Keratinocyte (primary cell): ENCODE results near the gene ATE1. TPM values are rescaled to one million over a fixed set of nuclear protein-coding genes. Genes with fewer than 3 reads are reported as not detected.

Experiments used
- DNase-seq: peaks from one replicate; pipeline ENCODE4 v3.0.0-alpha.2; 2011; ENCODE audit warnings: low read depth, missing footprints, low spot score
- FAIRE-seq: peaks from 2 replicates; lab custom pipeline; 2011; peaks lifted over from hg19 to GRCh38; lab: Jason Lieb, UNC
- H2AFZ ChIP-seq: 2 replicates; pipeline ENCODE4 v1.6.0; 2012; ENCODE audit warnings: low read length, control low read depth, inconsistent platforms; ENCODE audit not compliant: control insufficient read depth
- H3K27ac ChIP-seq: 2 replicates; pipeline ENCODE4 v1.5.1; 2011; ENCODE audit warnings: low read length; ENCODE audit not compliant: control insufficient read depth, insufficient read depth
- H3K27me3 ChIP-seq: 3 replicates; pipeline ENCODE4 v1.6.0; 2011; ENCODE audit warnings: low read length; ENCODE audit not compliant: control insufficient read depth, insufficient read depth; ENCODE audit errors: extremely low read depth
- H3K36me3 ChIP-seq, 2 experiments: 2 replicates in 1 of 2; 3 replicates in 1 of 2; pipeline ENCODE4 v1.5.1; 2011; ENCODE audit warnings: low read length in 2 of 2, mild to moderate bottlenecking in 1 of 2; ENCODE audit not compliant: control insufficient read depth in 2 of 2, insufficient read depth in 2 of 2; ENCODE audit errors: extremely low read depth in 1 of 2
- H3K4me1 ChIP-seq: 3 replicates; pipeline ENCODE4 v1.5.1; 2011; ENCODE audit warnings: low read length; ENCODE audit not compliant: control insufficient read depth, insufficient read depth; ENCODE audit errors: extremely low read depth
- H3K4me2 ChIP-seq: 3 replicates; pipeline ENCODE4 v1.6.0; 2011; ENCODE audit warnings: low read depth, low read length; ENCODE audit not compliant: control insufficient read depth, insufficient read depth; ENCODE audit errors: extremely low read depth
- H3K4me3 ChIP-seq, 3 experiments: fragments of 200-600 bp in 1 of 3; sonication (generic) in 1 of 3; 2 replicates in 2 of 3; 3 replicates in 1 of 3; pipeline ENCODE4 v1.5.1; 2011 to 2016; ENCODE audit warnings: low read length in 3 of 3, mild to moderate bottlenecking in 3 of 3, control low read depth in 2 of 3, inconsistent platforms in 1 of 3, low read depth in 1 of 3, mixed read lengths in 1 of 3, mixed run types in 1 of 3, moderate library complexity in 1 of 3; ENCODE audit not compliant: control insufficient read depth in 2 of 3, insufficient read depth in 2 of 3; ENCODE audit errors: extremely low read depth in 1 of 3
- H3K79me2 ChIP-seq: 2 replicates; pipeline ENCODE4 v1.6.0; 2012; ENCODE audit warnings: low read length; ENCODE audit not compliant: control insufficient read depth, insufficient read depth
- H3K9ac ChIP-seq: 3 replicates; pipeline ENCODE4 v1.6.0; 2011; ENCODE audit warnings: low read length; ENCODE audit not compliant: control insufficient read depth, insufficient read depth; ENCODE audit errors: extremely low read depth
- H3K9me1 ChIP-seq: 3 replicates; pipeline ENCODE4 v1.6.0; 2011; ENCODE audit warnings: low read length; ENCODE audit not compliant: control insufficient read depth, insufficient read depth; ENCODE audit errors: extremely low read depth
- H3K9me3 ChIP-seq: 2 replicates; pipeline ENCODE4 v1.5.1; 2012; ENCODE audit warnings: low read depth, low read length; ENCODE audit not compliant: control insufficient read depth
- H4K20me1 ChIP-seq: 3 replicates; pipeline ENCODE4 v1.6.0; 2011; ENCODE audit warnings: low read length; ENCODE audit not compliant: control insufficient read depth, insufficient read depth; ENCODE audit errors: extremely low read depth
- CTCF ChIP-seq, 3 experiments: IDR thresholded peaks in 1 of 3; conservative IDR thresholded peaks in 1 of 3; optimal IDR thresholded peaks in 1 of 3; 2 replicates in 2 of 3; 3 replicates in 1 of 3; pipeline versions ENCODE3 to v1.5.1; 2011; ENCODE audit warnings: low read length in 3 of 3, mild to moderate bottlenecking in 3 of 3, moderate library complexity in 2 of 3, control low read depth in 1 of 3, inconsistent platforms in 1 of 3; ENCODE audit not compliant: insufficient read depth in 2 of 3; ENCODE audit errors: extremely low read depth in 1 of 3
- EZH2 ChIP-seq: IDR thresholded peaks from one replicate; pipeline ENCODE4 v1.6.1; 2012; ENCODE audit warnings: inconsistent platforms, mild to moderate bottlenecking, low read length, moderate library complexity
- dilution Hi-C: fragments of 300-500 bp; cut with MboI; formaldehyde crosslinking; loops from one replicate; pipeline ENCODE4 v1.7.0; 2020; ENCODE audit warnings: low sequenced_read_pairs; ENCODE audit not compliant: extremely low pct_ligation_motif_present
- polyA minus RNA-seq, 3 experiments: library from RNA; depleted of rRNA, polyadenylated mRNA; stranded (reverse); fragments of >200 nt; gene quantifications; 1 replicate in 1 of 3; 2 replicates in 1 of 3; 3 replicates in 1 of 3; pipeline ENCODE4 v1.2.3, GENCODE V29; 2011
- polyA plus RNA-seq, 5 experiments: library from polyadenylated mRNA; depleted of rRNA in 3 of 5; stranded (reverse) in 3 of 5; stranded (forward) in 1 of 5; unstranded in 1 of 5; fragments of >200 nt; gene quantifications; 1 replicate in 1 of 5; 2 replicates in 3 of 5; 3 replicates in 1 of 5; pipeline versions ENCODE4 v1.2.1 to v1.2.3, GENCODE V29; 2011 to 2012; ENCODE audit warnings: missing spikeins in 2 of 5, low read depth in 1 of 5, low replicate concordance in 1 of 5

Gene ATE1
- polyA plus RNA-seq (10.2 to 14.9 TPM (median 12.2 TPM) in 3 replicates), polyA minus RNA-seq (10.0 to 26.2 TPM (median 19.0 TPM) in 3 replicates)
- 6.6 TPM for polyA plus RNA-seq (2011; ENCODE audit: low read depth)
- polyA plus RNA-seq (2011; cell fraction: cytosol; rRNA removed) = 8.4 and 12.3 TPM in 2 replicates
- polyA plus RNA-seq (2011; cell fraction: nucleus; rRNA removed) = 9.5 and 10.4 TPM in 2 replicates
- polyA plus RNA-seq (2012; ENCODE audit: low replicate concordance) = 7.7 and 11.9 TPM in 2 replicates
- 13.8 TPM for polyA minus RNA-seq (2011; cell fraction: cytosol; rRNA and poly(A)+ RNA removed)
- 17.8 and 19.5 TPM in 2 replicates for polyA minus RNA-seq (2011; cell fraction: nucleus; rRNA and poly(A)+ RNA removed)

GRCh38 chr10:121927841-121928527 is at the start of gene ATE1:
ATE1 (minus strand) TSS chr10:121928031; CDS start chr10:121927949, 82 bp downstream.
- H3K9me3 ChIP-seq = no peaks in the 10 kb centered on the region
- H3K4me1 ChIP-seq = peaks cover 21% of the 10 kb centered on the region
- FAIRE-seq (no peak), DNase-seq (peak; percentile 41)
- dilution Hi-C loops = no loop called here
- peak within 1 kb of the TSS; percentile 79 to 83 (median 79) for H3K4me3 ChIP-seq
- H3K27me3 ChIP-seq = no peaks in the 10 kb centered on the region
- peak within 1 kb of the TSS; percentile 83 for H3K4me2 ChIP-seq
- H2AFZ ChIP-seq = peak within 1 kb of the TSS; percentile 94
- H3K9me1 ChIP-seq = no peaks in the 10 kb centered on the region
- peaks cover 0 to 3% of the 10 kb centered on the region in 2 experiments for H3K36me3 ChIP-seq
- peaks cover 28% of the 10 kb centered on the region for H3K79me2 ChIP-seq
- no peaks in the 10 kb centered on the region for H4K20me1 ChIP-seq
- peak within 1 kb of the TSS; percentile 94 for H3K27ac ChIP-seq
- H3K9ac ChIP-seq = peak within 1 kb of the TSS; percentile 96
- TF ChIP-seq CTCF (optimal IDR thresholded peaks at IDR 0.05 in 1 of 3, IDR thresholded peaks at IDR 0.05 in 1 of 3, conservative IDR thresholded peaks at IDR 0.05 in 1 of 3; ENCODE audit: extremely low read depth in 1 of 3, insufficient read depth in 2 of 3, low read length in 3 of 3) (peak in 2 of 3 experiments; percentile 6 to 19), EZH2 (no peak)

- dilution Hi-C loops = no loop called here
- peaks cover 11% of the 10 kb centered on the region for H3K79me2 ChIP-seq
- H3K9ac ChIP-seq = no peak overlapping the region
- no peak overlapping the region for H3K27ac ChIP-seq
- peaks cover 10% of the 10 kb centered on the region for H3K4me1 ChIP-seq
- no peaks in the 10 kb centered on the region for H4K20me1 ChIP-seq
- no peaks in the 10 kb centered on the region for H3K27me3 ChIP-seq
- no peak overlapping the region for H2AFZ ChIP-seq
- no peak overlapping the region for H3K4me2 ChIP-seq
- no peak for TF ChIP-seq EZH2
- no peak for TF ChIP-seq CTCF (optimal IDR thresholded peaks at IDR 0.05 in 1 of 3, IDR thresholded peaks at IDR 0.05 in 1 of 3, conservative IDR thresholded peaks at IDR 0.05 in 1 of 3; ENCODE audit: extremely low read depth in 1 of 3, insufficient read depth in 2 of 3, low read length in 3 of 3)
- no peak for FAIRE-seq
- DNase-seq = no peak
- no peak overlapping the region for H3K4me3 ChIP-seq
- H3K9me3 ChIP-seq = no peaks in the 10 kb centered on the region
- H3K36me3 ChIP-seq = peaks cover 0 to 6% of the 10 kb centered on the region in 2 experiments
- H3K9me1 ChIP-seq = no peaks in the 10 kb centered on the region
Measured at GRCh38 chr10:121976607-121977006, 48.8 kb upstream of the ATE1 start.
